ENCODE results near the gene SHISA6.

DNA sequence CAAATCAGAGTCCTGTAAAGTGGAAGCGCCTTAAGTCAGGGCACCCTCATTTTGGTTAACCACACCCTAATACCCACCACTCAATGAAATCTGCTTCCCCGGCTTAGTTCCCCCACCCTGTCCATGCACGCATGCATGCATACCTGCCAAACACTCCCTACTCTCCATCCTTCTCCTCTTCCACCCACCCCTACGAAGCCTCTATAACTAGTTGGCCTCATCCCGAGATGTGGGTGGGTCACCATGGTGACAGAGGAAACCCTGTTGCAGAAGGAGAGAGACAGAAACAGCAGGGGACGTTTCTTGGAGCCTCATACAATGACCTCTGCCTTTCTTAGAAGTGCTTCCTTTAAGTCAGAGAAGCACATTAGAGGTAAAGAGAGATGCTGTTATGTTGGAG, 310.4 kb downstream of the SHISA6 start:
- TF ChIP-seq POLR2A (IDR thresholded peaks at IDR 0.05) (no peak), CTCF (IDR thresholded peaks at IDR 0.05) (no peak)

Data from thyroid gland (tissue), 4 donors.